GM18526 (cell line): ENCODE measurements around the gene DHRS2.

Experiments used
- POLR2A ChIP-seq: IDR thresholded peaks from 3 replicates; pipeline ENCODE4 v1.6.1; 2011; ENCODE audit not compliant: insufficient read length; ENCODE audit errors: extremely low read depth

The DHRS2 gene

GRCh38 chr14:23636317-23637211 lies at the start of gene DHRS2:
Gene DHRS2, plus strand, starts transcription at chr14:23636364. Its CDS starts 2,501 bp downstream, at chr14:23638865.
- TF ChIP-seq POLR2A: no peak

DNA sequence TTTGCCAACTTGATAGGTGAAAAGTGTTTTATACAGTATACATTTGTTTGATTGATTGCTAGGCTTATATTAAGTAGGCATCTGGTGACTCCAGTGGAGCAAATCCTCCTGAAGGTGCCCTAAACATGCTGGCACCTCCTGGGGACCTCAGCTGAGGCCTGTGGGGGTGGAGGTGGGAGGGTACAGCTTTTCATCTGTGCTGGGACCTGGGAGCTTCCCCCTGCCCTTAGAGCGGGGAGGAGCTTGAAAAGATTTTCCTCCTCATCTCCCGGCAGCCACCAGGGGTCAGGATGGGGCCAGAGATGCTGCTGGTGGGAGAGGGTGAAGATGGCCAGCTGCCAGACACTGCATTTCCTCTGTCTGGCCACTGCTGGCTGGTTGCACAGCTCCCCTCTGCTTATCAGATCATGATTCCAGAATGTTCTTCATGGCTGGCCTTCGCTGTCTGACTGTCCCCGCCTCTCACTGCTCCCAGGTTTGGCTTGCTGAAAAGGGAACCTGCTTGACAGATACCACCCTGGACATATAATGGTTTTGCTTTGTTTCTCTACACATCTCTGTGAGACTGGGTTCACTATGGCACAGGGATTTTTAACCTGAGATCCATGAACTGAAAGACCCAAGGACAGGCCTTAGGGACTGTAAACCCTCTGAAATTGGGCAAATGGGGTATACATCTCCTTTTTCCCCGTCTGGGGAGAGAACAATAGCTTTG lies 47.1 kb upstream of the DHRS2 start:
- no peak for TF ChIP-seq POLR2A

GRCh38 chr14:23589606-23590005 lies 46.6 kb upstream of the DHRS2 start:
- TF ChIP-seq POLR2A: no peak

DNA sequence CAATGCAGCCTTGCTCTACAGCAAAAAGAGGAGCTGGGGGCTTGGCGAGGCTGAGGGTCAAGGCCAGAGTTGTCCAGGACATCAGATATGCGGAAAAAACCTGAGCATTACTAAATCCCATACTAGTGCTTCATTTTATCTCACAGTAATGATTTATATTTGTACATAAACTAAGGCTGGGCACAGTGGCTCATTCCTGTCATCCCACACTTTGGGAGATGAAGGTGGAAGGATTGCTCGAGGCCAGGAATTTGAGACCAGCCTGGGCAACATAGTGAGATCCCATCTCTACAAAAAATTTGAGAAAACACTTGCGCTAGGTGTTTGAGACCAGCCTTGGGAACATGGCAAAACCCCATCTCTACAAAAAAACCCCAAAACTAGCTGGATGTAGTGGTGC lies 46.0 kb upstream of the DHRS2 start:
- TF ChIP-seq POLR2A: no peak

- no peak for TF ChIP-seq POLR2A
Measured at GRCh38 chr14:23600322-23600707, 35.8 kb upstream of the DHRS2 start.

DNA sequence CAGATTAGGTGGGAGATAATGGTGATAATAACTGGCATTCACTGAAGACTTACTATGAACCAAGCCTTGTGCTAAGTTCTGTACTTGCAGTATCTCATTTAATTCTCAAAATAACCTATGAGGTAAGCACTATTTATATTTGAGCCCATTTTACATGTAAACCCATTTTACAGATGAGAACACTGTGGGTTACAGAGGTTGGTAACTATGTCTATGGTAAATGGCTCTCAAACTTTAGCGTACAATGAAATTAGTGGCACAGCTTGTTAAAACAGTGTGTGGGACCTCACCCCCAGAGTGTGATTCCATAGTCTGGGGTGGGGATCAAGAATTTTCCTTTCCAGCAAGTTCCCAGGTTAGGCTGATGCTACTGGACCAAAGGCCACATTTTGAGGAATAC lies 35.4 kb upstream of the DHRS2 start:
- TF ChIP-seq POLR2A: no peak

- no peak for TF ChIP-seq POLR2A
Measured at GRCh38 chr14:23601424-23601823, 34.7 kb upstream of the DHRS2 start.

DNA sequence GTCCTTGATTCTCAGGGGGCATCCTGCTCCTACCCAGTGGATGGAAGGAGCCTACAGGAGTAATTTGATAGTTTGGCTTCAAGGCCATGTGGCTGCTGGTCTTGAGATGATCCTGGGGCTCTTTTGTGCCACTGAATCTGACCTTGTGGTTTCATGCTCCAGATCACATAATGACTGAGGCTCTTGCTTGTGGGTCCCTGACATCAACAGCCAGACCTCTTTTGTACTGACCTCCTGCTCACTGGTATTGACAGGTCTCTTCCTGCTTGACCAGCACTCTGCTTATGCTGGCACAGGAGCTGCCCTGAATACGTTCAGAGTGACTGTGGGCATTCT lies 34.4 kb upstream of the DHRS2 start:
- no peak for TF ChIP-seq POLR2A

DNA sequence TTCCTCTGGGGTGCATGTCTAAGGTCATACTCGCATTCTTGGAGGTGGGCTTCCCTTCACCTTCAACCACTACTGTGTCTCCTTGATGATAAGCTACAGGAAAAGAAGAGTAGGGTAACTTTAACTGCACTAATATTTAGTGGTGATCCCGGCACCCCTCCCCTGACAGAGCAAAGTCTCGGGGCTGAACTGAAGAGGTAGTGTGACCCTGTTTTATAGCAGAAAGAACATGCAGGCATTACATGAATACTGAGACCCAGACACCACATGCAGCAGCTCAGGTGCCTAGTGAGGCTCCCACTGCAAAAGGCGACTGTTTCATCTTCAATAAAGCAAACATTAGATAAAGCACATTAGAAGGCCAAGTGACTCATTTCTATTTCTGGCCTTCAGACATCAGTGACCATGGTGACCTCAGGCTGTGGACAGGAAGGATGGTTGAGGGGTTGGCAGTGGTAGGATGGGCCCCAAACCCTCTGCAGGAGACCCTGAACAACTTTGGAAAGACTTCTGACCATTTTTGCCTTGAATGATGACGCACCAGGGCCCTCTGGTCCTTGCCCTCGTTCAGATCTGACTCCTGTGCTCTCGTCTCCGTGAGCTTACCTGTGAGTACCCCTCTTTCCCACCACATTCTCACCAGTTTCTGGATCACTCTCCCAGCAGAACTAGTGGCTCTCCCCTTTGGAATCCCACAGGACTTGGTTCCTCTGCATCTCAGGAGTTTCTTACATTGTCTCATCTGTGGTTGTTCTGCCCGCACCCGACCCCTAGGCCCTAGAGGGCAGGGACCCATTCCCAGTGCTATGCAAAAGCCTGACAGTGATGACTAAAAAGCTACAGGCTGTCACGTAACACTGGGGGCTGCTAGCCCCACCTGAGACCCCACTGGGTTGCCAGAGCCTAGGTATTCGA lies 33.7 kb upstream of the DHRS2 start:
- TF ChIP-seq POLR2A: no peak

DNA sequence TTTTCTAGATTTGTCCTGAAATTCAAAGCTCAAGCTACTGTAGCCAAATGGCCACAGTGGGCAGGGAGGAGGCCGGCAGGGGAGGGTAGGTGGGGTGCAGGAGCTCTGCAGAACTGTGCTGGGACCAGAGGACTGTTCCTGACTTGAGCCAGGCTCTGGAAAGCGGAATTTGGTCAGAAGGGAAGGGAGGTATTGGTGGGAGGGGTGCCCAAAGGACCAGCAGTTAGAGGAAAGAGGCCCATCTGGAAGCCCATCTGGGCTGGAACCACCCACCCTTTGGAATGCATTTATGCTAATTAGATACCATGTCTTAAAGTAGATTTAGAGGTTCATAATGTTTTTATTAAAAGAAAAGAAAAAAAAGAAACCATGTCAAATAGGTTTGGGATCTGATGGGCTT lies 33.1 kb upstream of the DHRS2 start:
- TF ChIP-seq POLR2A: no peak

- no peak for TF ChIP-seq POLR2A
Measured at GRCh38 chr14:23604148-23604547, 32.0 kb upstream of the DHRS2 start.

DNA sequence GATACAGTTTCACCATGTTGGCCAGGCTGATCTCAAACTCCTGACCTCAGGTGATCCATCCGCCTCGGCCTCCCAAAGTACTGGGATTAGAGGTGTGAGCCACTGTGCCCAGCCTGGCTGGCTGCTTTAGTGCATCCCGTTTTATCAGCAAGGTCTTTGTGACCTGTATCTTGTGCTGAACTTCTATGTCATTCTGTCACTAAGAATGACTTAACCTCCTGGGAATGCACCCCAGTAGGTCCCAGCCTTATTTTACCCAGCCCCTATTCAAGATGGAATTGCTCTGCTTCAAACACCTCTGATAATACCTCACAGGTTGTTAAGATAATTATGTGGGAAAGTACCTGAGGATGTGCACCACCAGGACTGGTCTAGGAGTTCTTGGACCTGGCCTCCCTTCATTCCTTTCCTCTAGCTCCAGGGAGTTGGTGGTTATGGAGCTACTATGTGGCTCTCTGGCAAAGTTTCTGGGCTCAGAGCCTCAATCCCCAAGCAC lies 31.4 kb upstream of the DHRS2 start:
- no peak for TF ChIP-seq POLR2A

GRCh38 chr14:23605931-23606585 lies 30.1 kb upstream of the DHRS2 start:
- TF ChIP-seq POLR2A: no peak

DNA sequence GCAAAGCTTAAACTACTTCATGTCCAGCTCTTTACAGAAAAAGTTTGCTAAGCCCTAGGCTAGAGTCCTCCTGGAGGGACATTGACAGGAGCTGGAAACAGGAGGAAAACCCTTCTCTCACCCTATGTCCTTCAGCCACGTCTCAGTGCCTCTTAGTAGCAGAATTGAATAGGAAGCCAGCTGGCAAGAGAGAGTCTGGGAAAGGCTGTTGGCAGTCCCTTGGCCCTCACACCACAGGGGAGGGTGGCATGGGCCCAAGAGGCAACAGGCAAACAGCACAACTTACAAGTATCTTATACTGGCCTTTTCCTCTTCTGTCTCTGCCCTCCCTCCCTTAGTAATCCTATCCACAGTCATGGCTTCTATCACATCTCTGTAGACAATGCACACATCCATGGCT lies 27.7 kb upstream of the DHRS2 start:
- TF ChIP-seq POLR2A: no peak

GRCh38 chr14:23609001-23609400 lies 27.2 kb upstream of the DHRS2 start:
- no peak for TF ChIP-seq POLR2A

GRCh38 chr14:23610090-23610814 lies 25.9 kb upstream of the DHRS2 start:
- no peak for TF ChIP-seq POLR2A
